H9 (cell line): Measurements from ENCODE around the gene MED1. TPM values are rescaled to one million over a fixed set of nuclear protein-coding genes. Genes with fewer than 3 reads are reported as not detected.
"Not testable (repeated sequence)": the region's sequence is repeated elsewhere in the genome, so short reads cannot be mapped to it uniquely, and the experiment has no call there.

Source experiments
- DNase-seq: peaks from one replicate; pipeline ENCODE4 v3.0.0-alpha.2; 2017
- H2AFZ ChIP-seq: one replicate; pipeline ENCODE4 v1.6.1; 2013; ENCODE audit warnings: mild to moderate bottlenecking, low read length, control low read depth, moderate library complexity
- H2AK5ac ChIP-seq: 2 replicates; pipeline ENCODE4 v1.6.1; 2013; ENCODE audit warnings: low read length, control low read depth, mixed read lengths; ENCODE audit not compliant: insufficient read length
- H2BK120ac ChIP-seq: one replicate; pipeline ENCODE4 v1.6.1; 2013; ENCODE audit warnings: low read depth, mild to moderate bottlenecking, low read length, control low read depth, inconsistent platforms; ENCODE audit not compliant: poor library complexity, severe bottlenecking
- H2BK12ac ChIP-seq: 2 replicates; pipeline ENCODE4 v1.6.1; 2013; ENCODE audit warnings: low read length, control low read depth, mixed read lengths, low read depth; ENCODE audit not compliant: insufficient read length
- H2BK15ac ChIP-seq: 2 replicates; pipeline ENCODE4 v1.6.1; 2013; ENCODE audit warnings: low read depth, low read length, control low read depth
- H2BK20ac ChIP-seq: one replicate; pipeline ENCODE4 v1.6.1; 2013; ENCODE audit warnings: low read depth, mild to moderate bottlenecking, low read length, control low read depth, inconsistent platforms; ENCODE audit not compliant: poor library complexity, severe bottlenecking
- H2BK5ac ChIP-seq: 2 replicates; pipeline ENCODE4 v1.6.1; 2013; ENCODE audit warnings: low read length, control low read depth, mixed read lengths; ENCODE audit not compliant: insufficient read length
- H3K14ac ChIP-seq: 2 replicates; pipeline ENCODE4 v1.6.1; 2013; ENCODE audit warnings: low read length, control low read depth; ENCODE audit not compliant: insufficient read depth
- H3K18ac ChIP-seq: 2 replicates; pipeline ENCODE4 v1.6.1; 2013; ENCODE audit warnings: low read depth, mild to moderate bottlenecking, mixed read lengths, low read length, control low read depth; ENCODE audit not compliant: insufficient read length
- H3K23ac ChIP-seq: 2 replicates; pipeline ENCODE4 v1.6.1; 2013; ENCODE audit warnings: low read length, control low read depth, mixed read lengths, low read depth; ENCODE audit not compliant: insufficient read length
- H3K23me2 ChIP-seq: 2 replicates; pipeline ENCODE4 v1.6.1; 2013; ENCODE audit warnings: low read depth, mild to moderate bottlenecking, mixed read lengths, low read length, control low read depth; ENCODE audit not compliant: insufficient read length, poor library complexity, severe bottlenecking
- H3K27ac ChIP-seq: 2 replicates; pipeline ENCODE4 v1.5.1; 2013; ENCODE audit warnings: low read length, control low read depth, mixed read lengths, low read depth; ENCODE audit not compliant: insufficient read length
- H3K27me3 ChIP-seq: 2 replicates; pipeline ENCODE4 v1.6.1; 2013; ENCODE audit warnings: low read length, control low read depth, inconsistent platforms; ENCODE audit not compliant: insufficient read depth
- H3K4ac ChIP-seq: 2 replicates; pipeline ENCODE4 v1.6.1; 2013; ENCODE audit warnings: low read depth, mild to moderate bottlenecking, control low read depth, inconsistent platforms, low read length, moderate library complexity
- H3K4me1 ChIP-seq: 2 replicates; pipeline ENCODE4 v1.6.1; 2013; ENCODE audit warnings: low read length, control low read depth, inconsistent platforms; ENCODE audit not compliant: insufficient read depth
- H3K4me2 ChIP-seq: 2 replicates; pipeline ENCODE4 v1.6.1; 2013; ENCODE audit warnings: low read length, control low read depth, mixed read lengths; ENCODE audit not compliant: insufficient read length, insufficient read depth
- H3K56ac ChIP-seq: 2 replicates; pipeline ENCODE4 v1.6.1; 2013; ENCODE audit warnings: low read depth, mild to moderate bottlenecking, mixed read lengths, low read length, control low read depth; ENCODE audit not compliant: insufficient read length
- H3K79me1 ChIP-seq: 2 replicates; pipeline ENCODE4 v1.6.1; 2013; ENCODE audit warnings: low read depth, mild to moderate bottlenecking, moderate library complexity, low read length, control low read depth, inconsistent platforms; ENCODE audit not compliant: insufficient read depth, poor library complexity, severe bottlenecking
- H3K79me2 ChIP-seq: 2 replicates; pipeline ENCODE4 v1.6.1; 2013; ENCODE audit warnings: low read length, control low read depth, inconsistent platforms; ENCODE audit not compliant: insufficient read depth
- H3K9ac ChIP-seq: 2 replicates; pipeline ENCODE4 v1.6.1; 2013; ENCODE audit warnings: low read length, control low read depth, mixed read lengths; ENCODE audit not compliant: insufficient read length; ENCODE audit errors: extremely low read depth
- H3K9me3 ChIP-seq: one replicate; pipeline ENCODE4 v1.6.1; 2013; ENCODE audit warnings: low read depth, low read length, inconsistent platforms; ENCODE audit not compliant: control insufficient read depth
- H3T11ph ChIP-seq: one replicate; pipeline ENCODE4 v1.6.1; 2013; ENCODE audit warnings: mild to moderate bottlenecking, low read length, control low read depth, inconsistent platforms
- H4K20me1 ChIP-seq: one replicate; pipeline ENCODE4 v1.6.1; 2013; ENCODE audit not compliant: control insufficient read depth, insufficient read length, insufficient read depth
- H4K5ac ChIP-seq: 2 replicates; pipeline ENCODE4 v1.6.1; 2013; ENCODE audit warnings: low read depth, mild to moderate bottlenecking, mixed read lengths, low read length, control low read depth; ENCODE audit not compliant: insufficient read length
- H4K8ac ChIP-seq: replicated peaks from 2 replicates; pipeline ENCODE4 v1.6.1; 2013; ENCODE audit warnings: low read length, control low read depth, mixed read lengths, low read depth; ENCODE audit not compliant: insufficient read length
- H4K91ac ChIP-seq: 2 replicates; pipeline ENCODE4 v1.6.1; 2013; ENCODE audit warnings: low read depth, mild to moderate bottlenecking, moderate library complexity, mixed read lengths, low read length, control low read depth; ENCODE audit not compliant: insufficient read length
- H3K27ac Mint-ChIP-seq, 3 experiments: 2 replicates in 2 of 3; 3 replicates in 1 of 3; pipeline ENCODE4 v1.8.0; 2020 to 2021; ENCODE audit warnings: mixed read lengths in 3 of 3, mild to moderate bottlenecking in 1 of 3, moderate library complexity in 1 of 3
- H3K27me3 Mint-ChIP-seq: 2 replicates; pipeline ENCODE4 v1.8.0; 2021; ENCODE audit warnings: low read depth, mild to moderate bottlenecking, moderate library complexity, mixed read lengths
- H3K36me3 Mint-ChIP-seq, 3 experiments: 2 replicates in 2 of 3; 3 replicates in 1 of 3; pipeline ENCODE4 v1.8.0; 2020 to 2021; ENCODE audit warnings: low read depth in 3 of 3, mixed read lengths in 3 of 3; ENCODE audit not compliant: insufficient read depth in 1 of 3
- H3K4me1 Mint-ChIP-seq, 2 experiments: 2 replicates each; pipeline ENCODE4 v1.8.0; 2020; ENCODE audit warnings: mixed read lengths in 2 of 2
- H3K4me3 Mint-ChIP-seq, 2 experiments: 2 replicates in 1 of 2; 3 replicates in 1 of 2; pipeline ENCODE4 v1.8.0; 2020 to 2021; ENCODE audit warnings: mild to moderate bottlenecking in 2 of 2, mixed read lengths in 2 of 2, moderate library complexity in 1 of 2
- H3K9me3 Mint-ChIP-seq, 2 experiments: 2 replicates in 1 of 2; 3 replicates in 1 of 2; pipeline ENCODE4 v1.8.0; 2020; ENCODE audit warnings: mild to moderate bottlenecking in 2 of 2, mixed read lengths in 2 of 2, moderate library complexity in 1 of 2
- WGBS: extraction: QIAGEN DNeasy Blood & Tissue Kit; methylation state at CpG from one replicate; pipeline ENCODE4 v1.1.7; 2013; ENCODE audit warnings: missing lambda C conversion rate, low lambda C conversion rate, mixed read lengths; ENCODE audit not compliant: insufficient read length; ENCODE audit errors: extremely low coverage; 5-methylcytosine and 5-hydroxymethylcytosine counted together
- total RNA-seq: library from RNA; stranded (reverse); gene quantifications from 2 replicates; pipeline ENCODE4 v1.2.1, GENCODE V29; 2021
- TF ChIP-seq, protein P1 (sequence below): fragments of 200-600 bp; sonication (generic); conservative IDR thresholded peaks from 3 replicates; pipeline ENCODE4 v1.8.0; 2021; ENCODE audit warnings: antibody characterized with exemption, mild to moderate bottlenecking

The MED1 gene
- total RNA-seq, 1 experiment from 2014 or later, result 59.2 TPM

DNA sequence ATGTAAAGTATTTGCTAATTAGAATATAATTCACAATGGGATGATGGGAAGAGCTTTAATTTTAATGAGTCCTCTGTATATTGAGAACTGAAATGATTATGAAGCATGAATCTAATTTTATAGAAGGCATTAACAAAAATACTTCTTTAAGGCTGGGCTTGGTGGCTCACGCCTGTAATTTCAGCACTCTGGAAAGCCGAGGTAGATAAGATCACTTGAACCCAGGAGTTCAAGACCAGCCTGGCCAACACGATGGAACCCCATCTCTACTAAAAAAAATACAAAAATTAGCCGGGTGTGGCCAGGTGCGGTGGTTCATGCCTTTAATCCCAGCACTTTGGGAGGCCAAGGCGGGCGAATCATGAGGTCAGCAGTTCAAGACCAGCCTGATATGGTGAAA lies 22.2 kb upstream of the MED1 start:
- TF ChIP-seq, protein P1, sequence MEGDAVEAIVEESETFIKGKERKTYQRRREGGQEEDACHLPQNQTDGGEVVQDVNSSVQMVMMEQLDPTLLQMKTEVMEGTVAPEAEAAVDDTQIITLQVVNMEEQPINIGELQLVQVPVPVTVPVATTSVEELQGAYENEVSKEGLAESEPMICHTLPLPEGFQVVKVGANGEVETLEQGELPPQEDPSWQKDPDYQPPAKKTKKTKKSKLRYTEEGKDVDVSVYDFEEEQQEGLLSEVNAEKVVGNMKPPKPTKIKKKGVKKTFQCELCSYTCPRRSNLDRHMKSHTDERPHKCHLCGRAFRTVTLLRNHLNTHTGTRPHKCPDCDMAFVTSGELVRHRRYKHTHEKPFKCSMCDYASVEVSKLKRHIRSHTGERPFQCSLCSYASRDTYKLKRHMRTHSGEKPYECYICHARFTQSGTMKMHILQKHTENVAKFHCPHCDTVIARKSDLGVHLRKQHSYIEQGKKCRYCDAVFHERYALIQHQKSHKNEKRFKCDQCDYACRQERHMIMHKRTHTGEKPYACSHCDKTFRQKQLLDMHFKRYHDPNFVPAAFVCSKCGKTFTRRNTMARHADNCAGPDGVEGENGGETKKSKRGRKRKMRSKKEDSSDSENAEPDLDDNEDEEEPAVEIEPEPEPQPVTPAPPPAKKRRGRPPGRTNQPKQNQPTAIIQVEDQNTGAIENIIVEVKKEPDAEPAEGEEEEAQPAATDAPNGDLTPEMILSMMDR, result no peak
- Histone ChIP-seq H3K14ac (no peak overlapping the region), H4K20me1 (no peaks in the 10 kb centered on the region), H3K27me3 (no peaks in the 10 kb centered on the region), H3K79me1 (no peaks in the 10 kb centered on the region), H3K4ac (no peak overlapping the region), H2AFZ (no peak overlapping the region), H3T11ph (no peak overlapping the region), H3K27ac (no peak overlapping the region), H3K56ac (no peak overlapping the region), H3K9ac (no peak overlapping the region), H2BK12ac (no peak overlapping the region), H2AK5ac (no peak overlapping the region), H3K23me2 (no peaks in the 10 kb centered on the region), H4K91ac (no peak overlapping the region), H3K4me2 (no peak overlapping the region), H3K4me1 (no peaks in the 10 kb centered on the region), H3K23ac (no peak overlapping the region), H3K79me2 (no peaks in the 10 kb centered on the region), H3K9me3 (no peaks in the 10 kb centered on the region), H2BK120ac (no peak overlapping the region), H2BK5ac (no peak overlapping the region), H4K5ac (no peak overlapping the region), H3K18ac (no peak overlapping the region), H2BK15ac (no peak overlapping the region), H2BK20ac (no peak overlapping the region), H4K8ac (no peak overlapping the region)
- WGBS, result no CpG with 5 or more reads among the region's 7 CpGs
- no peak overlapping the region for H3K4me3 Mint-ChIP-seq
- H3K36me3 Mint-ChIP-seq, result peaks cover 15 to 42% (median 42%) of the 10 kb centered on the region in 3 experiments
- no peak for DNase-seq
- H3K27ac Mint-ChIP-seq, result no peak overlapping the region
- H3K27me3 Mint-ChIP-seq, result no peaks in the 10 kb centered on the region
- no peaks in the 10 kb centered on the region for H3K9me3 Mint-ChIP-seq
- H3K4me1 Mint-ChIP-seq, result no peaks in the 10 kb centered on the region

- not testable (repeated sequence) for H2BK12ac ChIP-seq, H2BK5ac ChIP-seq, H3K4me2 ChIP-seq, H3K27me3 ChIP-seq, H2BK15ac ChIP-seq, H3K9me3 ChIP-seq, H3K18ac ChIP-seq, H3K56ac ChIP-seq, H3K27ac ChIP-seq, H3K14ac ChIP-seq, H4K91ac ChIP-seq, H4K20me1 ChIP-seq, H3K9ac ChIP-seq, H3K9me3 Mint-ChIP-seq, H4K5ac ChIP-seq, H3K27ac Mint-ChIP-seq, H3K27me3 Mint-ChIP-seq, H3K23ac ChIP-seq, H4K8ac ChIP-seq, DNase-seq, H2BK20ac ChIP-seq, H2AK5ac ChIP-seq, H3K79me1 ChIP-seq, H3K23me2 ChIP-seq, H2BK120ac ChIP-seq, H3K4me1 ChIP-seq, H2AFZ ChIP-seq, H3T11ph ChIP-seq, H3K4ac ChIP-seq, H3K4me3 Mint-ChIP-seq
- Mint-ChIP-seq H3K36me3 (peaks cover 14 to 40% (median 35%) of the 10 kb centered on the region in 3 experiments), H3K4me1 (peaks cover 10% of the 10 kb centered on the region in 2 experiments; a peak in 3 of 4 replicates)
- peaks cover 12% of the 10 kb centered on the region; the same call in 1 of the 2 replicates for H3K79me2 ChIP-seq
- no CpG with 5 or more reads among the region's 11 CpGs for WGBS
Observed at GRCh38 chr17:39468610-39469009, 17.5 kb upstream of the MED1 start.
